GM23338 (cell line): ENCODE measurements around the gene C10orf105. TPM values are rescaled to one million over a fixed set of nuclear protein-coding genes. Genes with fewer than 3 reads are reported as not detected.

ENCODE experiments used
- ATAC-seq: fragments of 200-7000 bp; cut with Tn5 transposase; 3 replicates; pipeline ENCODE4 v1.9.1; 2020
- DNase-seq: peaks from one replicate; pipeline ENCODE4 v3.0.0-alpha.2; 2015; ENCODE audit warnings: low spot score
- H2AFZ ChIP-seq: fragments of 200-600 bp; sonication (generic); 2 replicates; pipeline ENCODE4 v1.8.0; 2016; ENCODE audit warnings: antibody characterized with exemption, mild to moderate bottlenecking, moderate library complexity
- H3F3A ChIP-seq: fragments of 200-600 bp; sonication (generic); replicated peaks from 2 replicates; pipeline ENCODE4 v1.8.0; 2017; ENCODE audit warnings: antibody characterized with exemption, mixed run types, low read depth
- H3K27ac ChIP-seq: fragments of 200-600 bp; sonication (generic); 2 replicates; pipeline ENCODE4 v1.6.1; 2016; ENCODE audit warnings: low read depth
- H3K27me3 ChIP-seq: fragments of 200-600 bp; sonication (generic); 2 replicates; pipeline ENCODE4 v1.8.0; 2016; ENCODE audit warnings: mild to moderate bottlenecking, mixed run types, moderate library complexity; ENCODE audit not compliant: insufficient read depth
- H3K36me3 ChIP-seq: fragments of 200-600 bp; sonication (generic); 2 replicates; pipeline ENCODE4 v1.8.0; 2016; ENCODE audit warnings: mild to moderate bottlenecking; ENCODE audit not compliant: insufficient read depth
- H3K4me1 ChIP-seq: fragments of 200-600 bp; sonication (generic); 2 replicates; pipeline ENCODE4 v1.8.0; 2016; ENCODE audit warnings: mild to moderate bottlenecking, moderate library complexity; ENCODE audit not compliant: insufficient read depth
- H3K4me2 ChIP-seq: fragments of 200-600 bp; sonication (generic); 2 replicates; pipeline ENCODE4 v1.7.1; 2017; ENCODE audit warnings: mixed run types
- H3K4me3 ChIP-seq: fragments of 200-600 bp; sonication (generic); 2 replicates; pipeline ENCODE4 v1.6.1; 2016; ENCODE audit warnings: mixed run types
- H3K79me2 ChIP-seq: fragments of 200-600 bp; sonication (generic); replicated peaks from 2 replicates; pipeline ENCODE4 v1.8.0; 2017; ENCODE audit warnings: mild to moderate bottlenecking; ENCODE audit not compliant: insufficient read depth
- H3K9me2 ChIP-seq: fragments of 200-600 bp; sonication (generic); 2 replicates; pipeline ENCODE4 v1.8.0; 2017; ENCODE audit not compliant: insufficient read depth
- H4K20me1 ChIP-seq: fragments of 200-600 bp; sonication (generic); replicated peaks from 2 replicates; pipeline ENCODE4 v1.8.0; 2017; ENCODE audit warnings: mild to moderate bottlenecking; ENCODE audit not compliant: insufficient read depth
- H3K27ac Mint-ChIP-seq: 2 replicates; pipeline ENCODE4 v1.8.0; 2020; ENCODE audit warnings: inconsistent platforms, mild to moderate bottlenecking, moderate library complexity, mixed read lengths
- H3K27me3 Mint-ChIP-seq: 3 replicates; pipeline ENCODE4 v1.8.0; 2022; ENCODE audit warnings: low read depth, mild to moderate bottlenecking, moderate library complexity, mixed read lengths, inconsistent platforms; ENCODE audit not compliant: insufficient read depth, poor library complexity
- H3K36me3 Mint-ChIP-seq: 3 replicates; pipeline ENCODE4 v1.8.0; 2021; ENCODE audit warnings: low read depth, mild to moderate bottlenecking, inconsistent platforms, moderate library complexity, mixed read lengths
- H3K4me1 Mint-ChIP-seq: 3 replicates; pipeline ENCODE4 v1.8.0; 2020; ENCODE audit warnings: mild to moderate bottlenecking, inconsistent platforms, mixed read lengths
- H3K4me3 Mint-ChIP-seq: 3 replicates; pipeline ENCODE4 v1.8.0; 2021; ENCODE audit warnings: moderate library complexity, mild to moderate bottlenecking, inconsistent platforms, mixed read lengths
- H3K9me3 Mint-ChIP-seq: 3 replicates; pipeline ENCODE4 v1.8.0; 2020; ENCODE audit warnings: moderate library complexity, mild to moderate bottlenecking, inconsistent platforms, mixed read lengths
- CREB1 ChIP-seq: fragments of 250-450 bp; sonication (Bioruptor Pico); IDR thresholded peaks from 2 replicates; pipeline ENCODE4 v1.5.0; 2020; ENCODE audit warnings: low read depth, mild to moderate bottlenecking, moderate library complexity
- CTCF ChIP-seq, 2 experiments: fragments of 200-600 bp in 1 of 2; sonication (generic) in 1 of 2; conservative IDR thresholded peaks; 2 replicates each; pipeline versions ENCODE4 v1.5.1 to v1.6.1; 2016 to 2017; ENCODE audit warnings: antibody characterized with exemption in 2 of 2, low read depth in 2 of 2, mild to moderate bottlenecking in 2 of 2, moderate library complexity in 1 of 2
- ETS1 ChIP-seq: IDR thresholded peaks from 2 replicates; pipeline ENCODE4 v1.6.1; 2016; ENCODE audit warnings: antibody characterized with exemption
- EZH2 ChIP-seq: fragments of 200-600 bp; sonication (generic); IDR thresholded peaks from one replicate; pipeline ENCODE4 v1.8.0; 2017; ENCODE audit warnings: antibody characterized with exemption, mild to moderate bottlenecking, low read depth; ENCODE audit not compliant: unreplicated experiment
- EZH2phosphoT487 ChIP-seq: fragments of 200-600 bp; sonication (generic); IDR thresholded peaks from one replicate; pipeline ENCODE4 v1.8.1; 2018; ENCODE audit warnings: antibody characterized with exemption; ENCODE audit not compliant: unreplicated experiment
- JUNB ChIP-seq: IDR thresholded peaks from one replicate; pipeline ENCODE4 v1.6.1; 2016; ENCODE audit warnings: antibody characterized with exemption; ENCODE audit not compliant: unreplicated experiment
- NANOG ChIP-seq: IDR thresholded peaks from 2 replicates; pipeline ENCODE4 v1.6.1; 2016; ENCODE audit warnings: antibody characterized with exemption, borderline replicate concordance
- POLR2AphosphoS5 ChIP-seq: IDR thresholded peaks from 2 replicates; pipeline ENCODE4 v1.6.1; 2016; ENCODE audit warnings: antibody characterized with exemption, low read depth
- REST ChIP-seq: IDR thresholded peaks from one replicate; pipeline ENCODE4 v1.6.1; 2018; ENCODE audit warnings: antibody characterized with exemption; ENCODE audit not compliant: unreplicated experiment
- STAT1 ChIP-seq: IDR thresholded peaks from one replicate; pipeline ENCODE4 v1.6.1; 2016; ENCODE audit warnings: antibody characterized with exemption; ENCODE audit not compliant: unreplicated experiment
- ZNF114 ChIP-seq: fragments of 250-450 bp; sonication (Bioruptor Pico); IDR thresholded peaks from 2 replicates; pipeline ENCODE4 v1.5.0; 2020; ENCODE audit warnings: mild to moderate bottlenecking, moderate library complexity
- ZNF331 ChIP-seq: fragments of 250-450 bp; sonication (Bioruptor Pico); IDR thresholded peaks from 2 replicates; pipeline ENCODE4 v1.5.0; 2020; ENCODE audit warnings: low read depth, mild to moderate bottlenecking, moderate library complexity
- ZNF462 ChIP-seq: fragments of 250-450 bp; sonication (Bioruptor Pico); IDR thresholded peaks from 2 replicates; pipeline ENCODE4 v1.5.0; 2020; ENCODE audit warnings: mild to moderate bottlenecking, moderate library complexity
- polyA plus RNA-seq: library from polyadenylated mRNA; unstranded; fragments of >200 nt; fragmentation: Nextera tagmentation; extraction: Ambion mirVana; gene quantifications from 2 replicates; pipeline ENCODE4 v1.2.1, GENCODE V29; 2016
- total RNA-seq: library from RNA; depleted of rRNA; stranded (reverse); fragments of >200 nt; shearing (Covaris generic); gene quantifications from 2 replicates; pipeline ENCODE4 v1.2.3, GENCODE V29; 2014

Gene C10orf105
- total and polyA plus RNA-seq, 2 experiments from 2014 or later, result 0.15 to 0.17 TPM

- H4K20me1 ChIP-seq, result no peaks in the 10 kb centered on the region
- no peaks in the 10 kb centered on the region for H3K9me2 ChIP-seq
- no peak overlapping the region for H3K4me2 ChIP-seq
- DNase-seq, result no peak
- no peaks in the 10 kb centered on the region for H3K36me3 ChIP-seq
- H3K27me3 Mint-ChIP-seq, result peaks cover 9% of the 10 kb centered on the region
- H3K4me3 ChIP-seq, result no peak overlapping the region
- no peaks in the 10 kb centered on the region for H3K79me2 ChIP-seq
- no peak overlapping the region for H2AFZ ChIP-seq
- TF ChIP-seq POLR2AphosphoS5 (no peak), EZH2 (no peak), STAT1 (no peak), ZNF114 (CRISPR knock-in tag) (no peak), ETS1 (no peak), REST (no peak), CTCF (conservative IDR thresholded peaks at IDR 0.05; ENCODE audit: low read depth in 2 of 2) (no peak), JUNB (no peak), ZNF462 (CRISPR knock-in tag) (no peak), NANOG (no peak), EZH2phosphoT487 (no peak), CREB1 (CRISPR knock-in tag) (no peak), ZNF331 (CRISPR knock-in tag) (no peak)
- ATAC-seq, result peak; percentile 56
- no peaks in the 10 kb centered on the region for H3K4me1 ChIP-seq
- no peaks in the 10 kb centered on the region for H3F3A ChIP-seq
- H3K27ac ChIP-seq, result no peak overlapping the region
- no peak overlapping the region for H3K4me3 Mint-ChIP-seq
- H3K27me3 ChIP-seq, result no peaks in the 10 kb centered on the region
- no peaks in the 10 kb centered on the region for H3K9me3 Mint-ChIP-seq
- H3K4me1 Mint-ChIP-seq, result peaks cover 9% of the 10 kb centered on the region; the same call in 2 of the 3 replicates
- H3K36me3 Mint-ChIP-seq, result no peaks in the 10 kb centered on the region
- H3K27ac Mint-ChIP-seq, result no peak overlapping the region
Observed at GRCh38 chr10:71735709-71736569, 16.4 kb upstream of the C10orf105 start.
